A172 (cell line): ENCODE measurements around the gene NR1H3. TPM values are rescaled to one million over a fixed set of nuclear protein-coding genes. Genes with fewer than 3 reads are reported as not detected.
"Not testable (repeated sequence)": the region's sequence is repeated elsewhere in the genome, so short reads cannot be mapped to it uniquely, and the experiment has no call there.

Source experiments
- DNase-seq: peaks from one replicate; pipeline ENCODE4 v3.0.0-alpha.2; 2015; ENCODE audit warnings: low spot score
- total RNA-seq: library from RNA; depleted of rRNA; stranded (reverse); fragments of >200 nt; shearing (Covaris generic); gene quantifications from 2 replicates; pipeline ENCODE4 v1.2.3, GENCODE V29; 2014; rRNA removed

The NR1H3 gene
- 18.1 and 23.5 TPM in 2 replicates for total RNA-seq

DNA sequence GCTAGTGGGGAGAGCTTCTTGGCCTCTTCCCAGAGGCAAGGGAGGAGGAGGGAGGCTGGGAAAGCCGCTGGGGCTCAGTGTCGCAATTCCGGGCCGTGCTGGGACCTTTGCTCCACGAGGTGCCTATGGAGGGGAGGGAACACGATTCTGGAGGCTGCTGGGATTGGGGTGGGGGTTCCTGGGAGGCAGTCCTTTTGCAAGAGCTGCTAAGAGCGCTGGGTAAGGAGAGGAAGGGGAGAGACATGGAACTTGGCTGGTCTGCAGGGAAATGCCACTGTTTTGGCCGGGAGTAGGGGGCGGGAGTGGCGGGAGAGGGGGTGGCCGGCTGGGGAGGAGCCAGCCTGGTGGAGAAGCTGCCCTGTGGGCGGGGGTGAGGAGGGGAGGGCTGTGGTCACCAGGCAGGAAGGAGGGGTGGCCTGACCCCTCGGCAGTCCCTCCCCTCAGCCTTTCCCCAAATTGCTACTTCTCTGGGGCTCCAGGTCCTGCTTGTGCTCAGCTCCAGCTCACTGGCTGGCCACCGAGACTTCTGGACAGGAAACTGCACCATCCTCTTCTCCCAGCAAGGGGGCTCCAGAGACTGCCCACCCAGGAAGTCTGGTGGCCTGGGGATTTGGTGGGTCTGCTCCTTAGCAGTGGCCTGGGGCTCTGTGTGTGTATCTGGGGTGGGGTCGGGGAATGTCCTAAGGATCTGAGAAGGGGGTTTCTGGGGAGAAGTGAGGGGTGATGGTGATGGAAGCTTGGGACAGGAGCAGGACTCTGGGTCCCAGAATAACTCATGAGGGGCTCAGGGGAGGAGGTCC is at the start of gene NR1H3:
NR1H3 (plus strand) TSS at position 480 of the 800 bp plus-strand sequence. CDS start 1,221 bp downstream, outside the sequence.
- DNase-seq: peak; percentile 52

DNA sequence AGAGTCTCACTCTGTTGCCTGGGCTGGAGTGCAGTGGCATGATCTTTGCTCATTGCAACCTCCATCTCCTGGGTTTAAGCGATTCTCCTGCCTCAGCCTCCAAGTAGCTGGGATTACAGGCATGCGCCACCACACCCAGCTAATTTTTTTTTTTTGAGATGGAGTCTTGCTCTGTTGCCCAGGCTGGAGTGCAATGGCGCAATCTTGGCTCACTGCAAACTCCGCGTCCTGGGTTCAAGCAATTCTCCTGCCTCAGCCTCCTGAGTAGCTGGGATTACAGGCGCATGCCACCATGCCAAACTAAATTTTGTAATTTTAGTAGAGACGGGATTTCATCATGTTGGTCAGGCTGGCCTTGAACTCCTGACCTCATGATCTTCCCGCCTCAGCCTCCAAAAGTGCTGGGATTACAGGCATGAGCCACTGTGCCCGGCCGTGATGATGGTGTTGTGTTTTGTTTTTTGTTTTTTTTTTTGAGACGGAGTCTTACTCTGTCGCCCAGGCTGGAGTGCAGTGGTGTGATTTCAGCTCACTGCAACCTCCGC is 49.7 kb upstream of the NR1H3 start:
- DNase-seq: not testable (repeated sequence)

DNA sequence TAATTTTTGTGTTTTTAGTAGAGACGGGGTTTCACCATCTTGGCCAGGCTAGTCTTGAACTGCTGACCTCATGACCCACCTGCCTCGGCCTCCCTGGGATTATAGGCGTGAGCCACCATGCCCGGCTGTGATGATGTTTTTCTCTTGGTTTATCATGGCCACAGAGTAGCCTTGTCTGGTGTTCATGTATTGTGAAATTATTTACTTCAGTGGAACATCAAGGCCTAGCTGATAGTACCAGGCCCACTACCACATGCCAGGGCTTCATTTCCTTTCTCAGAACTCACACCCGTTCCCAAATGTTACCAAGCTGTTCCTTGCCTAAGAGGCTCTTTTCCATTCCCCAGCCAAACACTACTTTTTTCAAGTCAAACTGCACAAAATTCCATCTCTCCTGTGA is 49.2 kb upstream of the NR1H3 start:
- DNase-seq: no peak

DNA sequence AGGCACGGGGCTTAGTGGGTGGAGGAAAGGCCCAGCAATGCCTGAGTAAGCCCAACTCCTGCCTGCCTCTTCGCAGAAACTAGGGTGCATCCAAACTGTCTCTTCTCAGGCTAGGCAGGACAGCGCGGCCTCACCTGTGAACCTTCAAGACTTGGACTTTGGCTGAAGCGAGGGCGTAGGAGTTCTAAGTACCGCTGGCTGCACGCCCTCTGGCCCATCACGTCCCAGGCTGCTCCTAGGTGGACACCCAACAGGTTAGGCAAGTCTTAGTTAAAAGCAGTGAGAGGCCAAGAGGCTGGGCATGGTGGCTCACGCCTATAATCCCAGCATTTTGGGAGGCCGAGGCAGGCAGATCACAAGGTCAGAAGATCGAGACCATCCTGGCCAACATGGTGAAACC is 44.9 kb upstream of the NR1H3 start:
- no peak for DNase-seq

DNA sequence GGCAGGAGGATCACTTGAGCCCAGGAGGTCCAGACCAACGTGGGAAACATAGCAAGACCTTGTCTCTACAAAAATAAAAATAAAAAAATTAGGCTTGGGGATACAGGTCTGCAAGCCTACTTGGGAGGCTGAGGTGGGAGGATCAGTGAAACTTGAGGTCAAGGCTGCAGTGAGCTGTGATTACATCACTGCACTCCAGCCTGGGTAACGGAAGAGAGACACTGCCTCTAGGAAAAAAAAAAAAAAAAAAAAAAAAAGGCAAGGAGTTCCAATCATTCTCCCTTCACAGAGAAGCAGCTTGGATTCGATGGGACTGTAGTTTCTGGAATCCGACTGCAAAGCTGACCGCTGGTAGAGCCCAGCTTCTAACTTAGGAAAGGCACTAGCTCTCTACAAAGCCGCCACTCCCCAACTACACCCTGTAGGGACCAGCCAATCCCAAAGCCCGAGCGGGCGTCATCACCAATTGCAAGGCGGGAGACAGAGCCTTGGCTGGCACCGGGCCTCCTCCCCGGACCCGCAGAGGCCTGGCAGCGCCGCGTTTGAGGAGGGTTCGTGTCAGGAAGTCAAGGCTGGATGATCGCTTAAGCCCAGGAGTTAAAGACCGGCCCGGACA is 43.7 kb upstream of the NR1H3 start:
- DNase-seq: peak; percentile 95

DNA sequence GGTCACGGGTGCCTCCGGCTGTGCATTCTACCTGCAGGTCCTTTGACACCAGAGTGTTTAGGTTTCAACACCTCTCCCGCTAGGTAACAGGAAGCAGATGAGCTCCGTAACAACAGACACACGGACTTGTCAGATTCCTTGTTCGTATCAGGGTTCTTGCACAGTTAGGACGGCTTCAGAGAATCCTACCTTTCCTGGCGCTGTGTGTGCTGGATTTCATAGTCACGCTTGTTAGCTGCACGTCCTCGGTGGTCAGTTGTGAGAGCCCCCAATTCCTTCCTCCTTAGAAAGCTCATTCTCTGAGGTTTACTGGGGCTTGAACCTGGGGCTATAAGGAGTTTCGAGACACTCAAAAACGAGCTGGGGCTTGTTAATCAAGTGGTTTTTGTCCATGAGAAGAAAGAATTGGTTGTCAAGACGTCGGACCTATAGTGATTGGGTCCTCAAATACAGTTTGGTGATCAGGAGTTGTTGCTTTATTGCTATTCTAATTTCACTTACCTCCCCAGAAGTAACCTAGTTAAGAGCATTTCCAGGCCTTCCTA is 42.4 kb upstream of the NR1H3 start:
- DNase-seq: peak; percentile 42

DNA sequence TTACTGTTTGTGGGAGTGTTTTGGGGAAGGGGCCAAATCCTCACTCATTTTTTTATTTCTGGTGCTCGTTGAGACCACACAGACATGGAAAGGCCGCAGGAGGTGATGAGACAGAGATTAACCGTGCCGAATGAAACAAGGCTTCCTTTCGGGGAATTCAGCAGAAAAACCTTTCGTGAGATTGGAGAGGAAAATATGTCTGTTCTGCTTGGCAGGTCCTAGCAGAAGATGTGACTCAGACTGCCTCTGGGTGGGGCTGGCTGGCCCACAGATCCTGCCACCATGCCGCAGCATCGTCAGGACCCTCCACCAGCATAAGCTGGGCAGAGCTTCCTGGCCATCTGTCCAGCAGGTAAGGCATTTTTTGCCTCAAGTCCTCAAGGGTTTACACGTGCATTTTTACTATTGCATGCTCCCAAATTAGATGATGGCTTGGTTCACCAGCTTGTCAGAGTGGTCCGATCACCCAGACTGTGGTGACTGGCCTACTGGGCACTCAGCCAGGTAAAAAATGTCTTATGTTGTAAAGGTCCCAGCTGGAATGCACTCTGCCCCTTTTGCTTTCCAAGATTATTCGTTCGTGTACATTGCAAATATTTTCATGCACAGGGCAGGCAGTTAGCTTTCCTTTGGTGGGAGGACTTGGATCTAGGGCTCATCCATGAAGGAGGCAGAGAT is 41.5 kb upstream of the NR1H3 start:
- peak; percentile 85 for DNase-seq

DNA sequence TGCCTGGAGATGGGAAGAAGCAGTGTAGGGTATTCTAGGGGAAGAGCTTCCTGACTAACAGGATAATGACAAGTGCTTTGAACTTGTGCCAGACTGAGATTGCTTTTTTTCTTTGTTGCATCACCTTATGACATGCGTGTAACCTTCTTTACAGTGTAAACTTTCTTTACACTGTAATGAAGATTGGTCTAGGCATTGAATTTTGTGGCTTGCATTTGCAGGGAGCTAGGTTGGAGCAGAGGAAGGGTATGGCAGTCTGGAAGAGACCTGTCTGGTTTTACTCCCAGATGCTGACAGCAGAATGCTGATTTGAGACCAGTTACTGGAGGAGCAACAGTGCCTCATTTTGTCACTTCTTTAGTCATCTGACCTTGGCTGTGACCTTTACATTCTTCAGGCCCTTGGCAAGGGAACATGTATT is 37.4 kb upstream of the NR1H3 start:
- peak; percentile 78 for DNase-seq

DNA sequence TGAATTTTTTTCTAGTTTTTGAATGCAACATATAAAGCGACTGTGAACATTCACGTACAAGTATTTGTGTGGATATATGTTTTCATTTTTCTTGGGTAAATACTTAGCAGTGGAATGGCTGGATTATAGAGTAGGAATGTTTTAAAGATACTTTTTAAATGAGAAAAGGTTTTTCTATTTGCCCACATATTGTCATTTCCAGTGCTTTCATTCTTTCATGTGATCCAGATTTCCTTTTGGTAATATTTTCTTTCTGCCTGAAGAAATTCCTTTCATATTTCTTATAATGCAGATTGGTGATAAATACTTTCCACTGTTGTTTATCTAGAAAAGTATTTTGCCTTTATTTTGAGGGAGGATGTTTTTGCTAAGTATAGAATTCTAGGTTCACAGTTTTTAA is 35.1 kb upstream of the NR1H3 start:
- no peak for DNase-seq

DNA sequence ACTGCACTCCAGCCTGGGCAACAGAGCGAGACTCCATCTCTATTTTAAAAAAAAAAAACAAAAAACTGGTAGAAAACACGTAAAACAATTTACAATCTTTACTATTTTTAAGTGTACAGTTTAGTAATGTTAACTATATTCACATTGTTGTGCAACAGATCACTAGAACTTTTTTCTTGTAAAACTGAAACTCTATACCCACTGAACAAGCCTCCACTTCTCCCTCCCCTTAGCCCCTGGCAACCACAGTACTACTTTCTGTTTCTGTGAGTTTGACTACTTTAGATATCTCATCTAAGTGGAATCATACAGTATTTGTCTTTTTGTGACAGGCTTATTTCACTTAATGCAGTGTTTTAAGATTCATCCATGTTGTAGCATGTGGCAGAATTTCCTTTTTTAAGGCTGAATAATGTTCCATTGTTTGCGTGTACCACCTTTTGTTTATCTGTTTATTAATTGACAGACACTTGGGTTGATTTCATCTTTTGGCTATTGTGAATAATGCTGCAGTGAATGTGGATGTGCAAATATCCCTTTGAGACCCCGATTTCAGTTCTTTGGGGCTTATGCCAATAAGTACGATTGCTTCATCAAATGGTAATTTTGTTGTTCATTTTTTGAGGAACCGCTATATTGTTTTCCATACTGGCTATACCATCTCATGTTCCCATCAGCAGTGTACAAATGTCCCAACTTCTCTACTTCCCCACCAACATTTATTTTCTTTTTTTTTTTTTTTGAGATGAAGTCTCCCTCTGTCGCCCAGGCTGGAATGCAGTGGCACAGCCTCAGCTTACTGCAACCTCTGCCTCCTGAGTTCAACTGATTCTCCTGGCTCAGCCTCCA is 32.0 kb upstream of the NR1H3 start:
- no peak for DNase-seq

DNA sequence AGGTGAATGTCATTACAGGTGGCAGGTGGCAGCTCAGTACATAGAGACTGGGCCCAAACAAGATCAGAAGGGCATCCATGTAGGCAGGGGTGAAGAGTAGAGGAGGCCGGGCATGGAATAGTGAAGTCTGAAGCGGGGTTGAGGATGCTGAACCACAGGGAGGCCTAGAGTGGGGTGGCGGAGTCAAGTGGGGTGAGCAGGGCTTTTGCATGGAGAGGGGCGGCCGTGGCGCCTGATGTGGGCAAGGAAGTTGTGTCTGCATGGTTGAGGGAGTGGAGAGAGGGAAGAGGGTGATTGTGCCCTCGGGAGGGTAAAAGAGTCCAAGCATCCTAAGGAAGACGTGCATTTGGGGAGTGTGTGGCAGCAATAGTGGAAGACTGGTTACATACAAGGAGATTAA is 28.6 kb upstream of the NR1H3 start:
- no peak for DNase-seq

DNA sequence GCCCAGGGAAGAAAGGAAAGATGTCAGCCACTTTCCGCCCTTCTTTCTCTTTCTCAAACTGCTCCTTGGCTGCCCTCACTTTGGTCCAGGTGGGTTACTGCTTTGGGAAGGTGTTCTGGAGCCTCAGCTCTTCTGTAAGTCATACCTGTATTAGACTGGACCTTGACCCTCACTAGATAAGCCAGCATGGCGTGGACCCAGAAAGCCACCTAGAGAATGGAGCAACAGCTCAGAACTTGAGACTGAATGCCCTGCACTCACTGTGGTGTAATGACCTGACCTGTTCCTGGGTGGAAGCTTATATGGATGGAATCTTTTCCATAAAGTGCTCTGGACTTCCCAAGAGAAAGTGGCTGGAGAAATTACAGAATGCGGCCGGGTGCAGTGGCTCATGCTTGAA is 24.7 kb upstream of the NR1H3 start:
- DNase-seq: no peak

DNA sequence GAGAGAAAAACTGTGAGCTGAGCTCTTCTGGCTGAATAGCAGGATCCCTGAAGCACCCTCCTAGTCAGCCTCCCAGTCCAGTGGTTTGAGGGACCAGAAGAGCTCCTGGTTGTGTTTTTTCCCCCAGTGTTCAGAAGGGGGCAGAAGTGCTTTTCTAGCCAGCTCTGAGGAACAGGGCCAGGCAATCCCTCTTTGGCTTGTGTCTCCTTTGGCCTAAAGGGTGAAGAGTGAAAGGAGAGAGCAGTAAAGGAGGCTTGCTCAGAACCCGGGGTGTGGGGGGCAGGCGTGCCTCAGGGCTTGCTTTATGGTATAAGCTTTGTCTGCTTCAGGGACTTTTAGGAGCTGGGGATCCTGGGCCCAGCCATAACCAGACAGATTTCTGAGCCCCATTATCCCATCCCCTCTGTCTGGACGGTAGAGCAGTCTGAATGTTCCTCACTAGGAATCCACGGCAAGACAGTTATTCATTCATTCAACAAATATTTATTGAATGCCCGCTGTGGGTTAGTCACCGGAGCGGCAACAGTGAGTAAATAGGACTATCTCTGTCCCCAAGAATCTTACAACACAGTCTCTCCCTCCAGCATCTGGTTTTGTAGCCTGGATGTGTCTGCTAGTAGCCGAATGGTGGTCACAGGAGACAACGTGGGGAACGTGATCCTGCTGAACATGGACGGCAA is 23.7 kb upstream of the NR1H3 start:
- DNase-seq: peak; percentile 82

DNA sequence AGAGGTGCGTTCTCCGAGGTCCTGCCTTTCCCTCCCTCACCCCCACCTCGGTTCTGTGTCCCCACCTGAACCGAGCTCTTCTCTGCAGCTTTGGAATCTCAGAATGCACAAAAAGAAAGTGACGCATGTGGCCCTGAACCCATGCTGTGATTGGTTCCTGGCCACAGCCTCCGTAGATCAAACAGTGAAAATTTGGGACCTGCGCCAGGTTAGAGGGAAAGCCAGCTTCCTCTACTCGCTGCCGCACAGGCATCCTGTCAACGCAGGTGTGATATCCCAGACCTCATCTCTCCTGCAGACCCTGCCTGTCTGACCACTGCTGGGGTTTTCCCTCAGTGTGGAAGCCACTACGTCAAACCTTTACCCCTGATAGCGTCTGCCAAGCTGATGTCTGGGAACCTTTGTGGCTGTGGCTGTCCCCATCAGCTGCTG is 23.1 kb upstream of the NR1H3 start:
- peak; percentile 85 for DNase-seq

DNA sequence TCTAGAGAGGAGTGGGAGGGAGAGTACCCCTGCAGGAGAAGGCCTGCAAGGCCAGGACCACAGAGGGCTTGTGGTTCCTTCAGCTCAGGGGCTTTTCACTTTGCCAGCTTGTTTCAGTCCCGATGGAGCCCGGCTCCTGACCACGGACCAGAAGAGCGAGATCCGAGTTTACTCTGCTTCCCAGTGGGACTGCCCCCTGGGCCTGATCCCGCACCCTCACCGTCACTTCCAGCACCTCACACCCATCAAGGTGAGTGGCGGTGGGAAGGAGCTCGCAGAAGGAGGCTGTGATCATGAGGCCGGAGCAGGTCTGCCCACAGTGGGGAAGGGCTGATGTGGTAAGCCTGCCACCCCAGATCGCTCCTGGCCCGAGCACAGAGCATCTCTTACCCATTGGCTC is 22.6 kb upstream of the NR1H3 start:
- DNase-seq: no peak

DNA sequence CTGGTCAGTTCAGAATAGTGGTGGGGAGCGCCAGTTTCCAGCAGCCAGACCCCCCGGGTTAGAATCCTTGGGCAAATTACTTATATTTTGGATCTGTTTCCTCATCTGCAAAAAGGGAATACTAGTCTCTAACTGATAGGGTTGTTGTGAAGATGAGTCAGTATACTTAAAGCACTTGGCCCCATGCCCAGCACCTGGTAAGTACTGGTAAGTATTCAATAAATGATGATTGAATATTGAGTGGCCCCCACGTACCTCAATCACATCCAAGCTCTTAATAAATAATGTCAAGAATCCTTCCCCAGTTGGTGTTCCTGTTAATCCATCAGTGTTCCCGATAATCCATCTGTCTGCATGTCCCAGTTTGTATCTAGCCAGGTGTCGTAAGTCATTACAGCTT is 21.3 kb upstream of the NR1H3 start:
- DNase-seq: peak; percentile 44

DNA sequence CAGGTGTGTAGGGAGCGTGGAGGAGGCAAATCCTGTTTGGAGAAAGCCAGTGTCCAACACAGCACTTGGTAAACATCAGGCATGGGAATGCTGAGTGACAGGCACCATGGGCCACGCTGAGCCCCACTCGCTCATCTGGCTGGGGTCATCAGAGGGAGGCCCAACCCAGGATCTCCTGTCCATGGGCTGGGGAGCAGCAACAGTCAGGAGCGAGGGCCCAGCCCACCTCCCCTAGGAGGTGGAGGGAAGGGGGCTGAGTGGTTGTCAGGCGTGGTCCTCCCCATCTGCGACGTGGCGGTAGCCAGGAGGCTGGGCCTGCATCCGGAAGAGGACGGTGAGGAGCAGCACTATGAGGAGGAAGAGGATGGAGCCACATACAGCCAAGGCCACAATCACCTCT is 17.9 kb upstream of the NR1H3 start:
- no peak for DNase-seq

DNA sequence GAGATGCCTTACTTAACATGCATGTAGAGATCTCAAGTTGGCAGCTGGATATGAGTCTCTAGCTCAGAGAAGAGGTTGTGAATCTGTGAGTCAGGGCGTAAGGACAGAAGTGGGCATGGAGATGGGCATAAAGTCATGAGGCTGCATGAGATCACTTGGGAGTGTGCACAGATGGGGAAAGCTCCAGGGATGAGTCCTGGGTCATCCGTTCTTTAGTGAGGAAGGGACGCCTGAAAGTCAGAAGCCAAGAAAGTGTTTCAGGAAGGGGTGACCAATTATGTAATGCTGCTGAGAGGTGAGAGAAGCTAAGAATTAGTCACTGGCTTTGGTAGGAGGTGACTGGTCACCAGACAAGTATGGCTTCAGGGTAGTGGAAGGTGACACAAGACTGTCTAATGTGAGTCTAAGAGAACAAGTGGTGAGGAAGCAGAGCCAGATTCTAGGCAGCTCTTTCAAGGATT is 15.9 kb upstream of the NR1H3 start:
- peak; percentile 44 for DNase-seq

DNA sequence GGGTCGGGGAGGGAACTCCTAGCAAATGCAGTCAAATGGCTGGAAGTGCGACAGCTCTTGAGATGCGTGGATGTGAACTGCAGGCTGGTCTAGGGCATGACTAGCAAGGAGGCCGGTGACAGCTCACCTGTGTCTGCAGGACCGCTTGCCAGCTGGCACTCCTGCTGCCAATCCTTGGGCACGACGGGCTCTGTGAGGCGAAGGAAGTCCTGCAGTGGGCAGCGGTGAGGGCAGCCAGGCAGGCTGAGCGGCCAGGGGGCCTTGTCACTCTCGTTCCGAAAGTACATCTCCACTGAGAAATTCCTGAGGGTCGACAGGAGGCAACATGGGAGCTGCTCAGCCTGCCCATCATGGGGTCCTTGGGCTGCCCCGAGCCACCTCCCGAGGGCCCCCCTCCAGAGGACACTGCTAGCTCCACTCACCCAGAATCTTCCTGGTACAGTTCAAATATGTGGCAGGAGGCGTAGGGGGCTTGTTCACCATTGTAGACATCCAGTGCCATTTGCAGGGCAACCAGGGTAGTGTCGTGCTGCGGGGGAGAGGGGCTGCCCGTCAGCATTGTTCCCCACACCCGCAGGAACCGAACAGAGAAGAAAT is 15.1 kb upstream of the NR1H3 start:
- DNase-seq: no peak

DNA sequence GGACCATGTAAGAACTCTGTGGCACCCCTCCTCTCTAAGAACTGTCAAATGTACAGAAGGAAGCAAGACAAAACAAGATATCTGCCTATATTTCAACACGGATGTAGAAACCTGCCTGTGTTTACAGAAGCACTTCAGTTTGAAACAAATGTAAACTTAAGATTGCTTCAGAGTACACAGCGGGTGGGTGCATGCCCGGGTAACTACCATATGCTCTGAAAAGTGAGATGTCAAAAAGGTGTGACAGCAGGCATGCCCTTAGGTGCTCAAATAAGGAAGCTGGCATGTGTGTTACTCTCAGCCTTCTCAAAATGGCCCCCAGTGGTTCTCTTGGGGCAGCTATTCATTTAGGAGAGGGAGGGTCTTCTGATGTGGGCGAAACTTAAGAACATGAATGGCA is 14.3 kb upstream of the NR1H3 start:
- no peak for DNase-seq
